Stimulated activated naive CD8-positive, alpha-beta T cell treated with anti-CD3 and anti-CD28 coated beads, Interleukin-15, amount 100 ng/mL, for 72 hours (primary cell): ENCODE measurements around the gene LRP8.

Experiments
- ATAC-seq: fragments of 150-1000 bp; cut with Tn5 transposase; 2 replicates; pipeline ENCODE4 v1.10.0; 2021; ENCODE audit warnings: mild to moderate bottlenecking, moderate library complexity
- DNase-seq, 2 donors: peaks; one replicate each; pipeline ENCODE4 v3.0.0; 2021 to 2022
- H3K27ac Mint-ChIP-seq, 2 donors: one replicate each; pipeline ENCODE4 v1.8.0; 2022; ENCODE audit warnings: mild to moderate bottlenecking in 2 of 2, mixed read lengths in 2 of 2, moderate library complexity in 2 of 2
- H3K27me3 Mint-ChIP-seq: one replicate; pipeline ENCODE4 v1.8.0; 2022; ENCODE audit warnings: mixed read lengths
- H3K4me1 Mint-ChIP-seq: one replicate; pipeline ENCODE4 v1.8.0; 2022; ENCODE audit warnings: mild to moderate bottlenecking, mixed read lengths
- H3K4me3 Mint-ChIP-seq, 2 donors: one replicate each; pipeline ENCODE4 v1.8.0; 2022; ENCODE audit warnings: mild to moderate bottlenecking in 2 of 2, mixed read lengths in 2 of 2, moderate library complexity in 1 of 2
- H3K9me3 Mint-ChIP-seq, 2 donors: one replicate each; pipeline ENCODE4 v1.8.0; 2022; ENCODE audit warnings: mixed read lengths in 2 of 2

Gene LRP8

DNA sequence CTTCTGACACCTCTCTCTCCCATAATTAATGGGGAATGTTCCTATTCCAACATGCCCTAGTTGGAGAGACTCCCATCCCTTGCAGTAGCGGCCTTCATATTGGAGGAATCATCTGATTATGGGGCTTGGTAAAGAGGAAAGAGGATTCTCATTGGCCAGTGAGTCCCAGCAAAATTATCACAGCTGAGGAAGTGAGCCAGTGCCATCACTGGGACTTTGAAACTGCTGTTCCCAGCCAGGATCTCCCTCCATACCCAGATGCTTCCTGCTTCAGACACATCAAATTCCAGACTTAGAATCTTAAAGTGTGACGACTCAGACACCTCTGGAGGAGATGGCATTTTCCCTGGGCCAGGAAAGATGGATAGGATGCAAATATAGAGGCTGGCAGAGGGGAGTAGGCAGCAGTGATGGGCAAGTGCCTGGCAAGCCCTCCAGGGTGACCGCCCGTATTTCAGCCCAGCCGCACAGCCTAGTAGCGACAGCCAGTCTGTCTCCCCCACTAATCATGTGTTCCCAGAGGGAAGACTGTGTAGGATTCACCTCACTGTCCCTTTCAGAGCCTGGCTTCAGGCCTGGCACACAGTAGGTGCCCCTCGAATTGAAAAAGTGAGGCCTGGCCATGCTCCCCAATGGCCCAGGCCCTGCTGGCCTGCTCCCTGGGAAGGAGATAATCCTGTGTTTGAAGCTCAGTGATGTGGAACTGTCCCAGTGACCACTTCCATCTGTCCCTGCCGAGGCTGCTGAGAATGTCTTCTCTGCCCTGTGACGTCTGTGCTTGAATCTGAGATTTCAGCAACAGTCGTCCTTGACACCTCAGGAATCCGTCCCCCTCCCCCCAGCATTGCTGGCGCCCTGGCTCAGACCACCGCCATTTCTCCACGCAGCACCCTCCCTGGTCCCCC, 48.3 kb downstream of the LRP8 start:
- Mint-ChIP-seq H3K27ac (peak overlapping the region in 1 of 2 donors; percentile 59), H3K4me1 (peaks cover 4% of the 10 kb centered on the region), H3K4me3 (no peak overlapping the region), H3K27me3 (no peaks in the 10 kb centered on the region), H3K9me3 (no peaks in the 10 kb centered on the region)
- ATAC-seq (no peak), DNase-seq (no peak)

DNA sequence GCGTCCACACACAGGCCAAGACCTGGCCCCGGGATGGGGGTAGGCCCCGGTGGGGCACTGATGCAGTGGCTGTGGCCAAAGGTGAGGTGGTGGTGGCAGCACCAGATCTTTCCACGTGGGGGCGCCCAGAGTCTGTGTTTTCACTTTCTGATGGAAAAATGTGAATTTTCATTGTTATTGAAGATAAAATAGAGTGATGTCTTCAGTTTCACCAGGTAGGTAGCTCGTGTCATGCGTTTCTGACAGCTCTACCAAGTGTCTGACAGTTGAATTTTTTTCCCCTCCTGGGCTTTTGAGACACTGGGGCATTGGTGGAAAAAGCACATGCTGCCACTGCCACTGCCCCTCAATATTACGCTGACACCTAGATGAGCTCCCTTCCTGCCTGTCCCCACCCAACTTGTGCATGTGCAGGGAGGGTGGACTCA, 49.6 kb downstream of the LRP8 start:
- Mint-ChIP-seq H3K27me3 (no peaks in the 10 kb centered on the region), H3K9me3 (no peaks in the 10 kb centered on the region), H3K27ac (peak overlapping the region; percentile 59 to 87), H3K4me3 (no peak overlapping the region), H3K4me1 (peaks cover 4% of the 10 kb centered on the region)
- peak; percentile 68 to 69 for DNase-seq
- peak; percentile 72 for ATAC-seq

DNA sequence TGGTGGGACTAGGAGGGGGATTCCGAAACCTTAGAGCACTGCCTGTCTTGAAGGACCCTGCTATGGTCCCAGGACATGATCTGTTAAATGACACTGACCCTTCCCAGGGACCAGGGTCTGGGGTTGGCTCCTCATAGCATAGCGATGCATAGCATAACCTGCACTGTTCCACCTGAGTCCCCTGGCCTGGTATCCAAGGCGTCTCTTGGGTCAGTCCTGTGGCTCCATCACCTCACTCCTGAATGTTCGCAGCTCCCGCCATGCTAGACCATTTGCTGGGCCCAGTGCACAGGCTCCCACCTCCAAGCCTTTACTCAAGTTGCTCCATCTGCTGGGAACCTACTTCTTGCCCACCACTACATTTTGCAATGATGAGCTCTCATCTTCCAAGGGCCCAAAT, 50.5 kb downstream of the LRP8 start:
- Mint-ChIP-seq H3K27me3 (no peaks in the 10 kb centered on the region), H3K27ac (no peak overlapping the region)

DNA sequence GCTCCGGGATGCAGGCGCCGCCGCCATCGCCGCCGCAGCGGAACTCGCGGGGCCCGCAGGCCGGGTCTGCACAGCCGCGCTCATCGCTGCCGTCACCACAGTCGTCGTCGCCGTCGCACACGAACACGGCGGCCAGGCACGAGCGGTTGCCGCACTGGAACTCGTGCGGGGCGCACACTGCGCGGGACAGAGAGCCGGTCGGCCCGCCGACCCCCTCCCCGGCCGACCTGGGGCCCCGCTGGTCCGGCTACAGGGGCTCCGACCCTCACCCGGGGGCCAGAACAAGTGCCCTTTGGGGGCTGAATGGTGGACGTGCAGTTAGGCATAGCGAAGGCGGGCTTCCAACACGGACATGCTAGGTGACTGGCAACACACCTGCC, 51.0 kb downstream of the LRP8 start:
- Mint-ChIP-seq H3K4me3 (no peak overlapping the region), H3K27me3 (no peaks in the 10 kb centered on the region), H3K27ac (no peak overlapping the region), H3K4me1 (peaks cover 4% of the 10 kb centered on the region), H3K9me3 (no peaks in the 10 kb centered on the region)
- DNase-seq: no peak
- ATAC-seq: peak; percentile 27

More for the DNA sequence above, 50.5 kb downstream of the LRP8 start:
- ATAC-seq (no peak), DNase-seq (no peak)
- no peak overlapping the region for H3K4me3 Mint-ChIP-seq
- no peaks in the 10 kb centered on the region for H3K9me3 Mint-ChIP-seq
- H3K4me1 Mint-ChIP-seq: peaks cover 4% of the 10 kb centered on the region

DNA sequence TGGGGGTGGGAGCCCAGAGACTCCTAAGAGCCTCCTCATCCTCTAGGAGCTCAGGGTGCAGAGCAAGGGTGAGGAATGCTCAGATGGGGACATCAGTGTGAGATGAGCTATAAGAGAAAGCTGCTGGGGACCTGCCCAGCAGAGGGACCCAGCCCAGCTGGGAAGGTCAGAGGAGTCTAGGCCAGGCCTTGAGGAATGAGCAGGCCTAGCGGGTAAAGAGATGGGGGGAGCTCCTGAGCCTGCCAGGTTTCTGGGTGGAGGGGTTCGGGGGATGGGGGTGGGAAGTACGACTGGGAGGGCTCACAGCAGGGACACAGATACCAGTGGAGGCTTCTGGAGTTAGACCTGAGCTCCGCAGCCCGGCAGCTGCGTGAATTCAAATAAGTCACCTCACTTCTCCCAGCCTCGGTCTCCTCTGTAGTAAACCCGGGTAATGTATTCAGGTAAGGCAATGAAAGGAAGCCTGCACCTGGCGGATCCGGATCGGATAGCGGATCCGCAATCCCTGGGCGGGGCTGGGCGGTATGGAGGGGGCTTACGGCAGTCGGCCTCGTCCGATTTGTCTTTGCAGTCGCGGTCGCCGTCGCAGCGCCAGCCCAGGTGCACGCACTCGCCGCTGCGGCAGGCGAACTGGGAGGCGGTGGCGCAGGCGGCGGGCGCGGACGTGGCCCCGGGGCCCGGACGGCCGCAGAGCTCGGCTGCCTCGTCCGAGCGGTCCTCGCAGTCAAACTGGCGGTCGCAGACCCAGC, 51.5 kb downstream of the LRP8 start:
- ATAC-seq (no peak), DNase-seq (no peak)
- Mint-ChIP-seq H3K4me3 (no peak overlapping the region), H3K9me3 (no peaks in the 10 kb centered on the region), H3K4me1 (peaks cover 4% of the 10 kb centered on the region), H3K27me3 (no peaks in the 10 kb centered on the region), H3K27ac (no peak overlapping the region)

DNA sequence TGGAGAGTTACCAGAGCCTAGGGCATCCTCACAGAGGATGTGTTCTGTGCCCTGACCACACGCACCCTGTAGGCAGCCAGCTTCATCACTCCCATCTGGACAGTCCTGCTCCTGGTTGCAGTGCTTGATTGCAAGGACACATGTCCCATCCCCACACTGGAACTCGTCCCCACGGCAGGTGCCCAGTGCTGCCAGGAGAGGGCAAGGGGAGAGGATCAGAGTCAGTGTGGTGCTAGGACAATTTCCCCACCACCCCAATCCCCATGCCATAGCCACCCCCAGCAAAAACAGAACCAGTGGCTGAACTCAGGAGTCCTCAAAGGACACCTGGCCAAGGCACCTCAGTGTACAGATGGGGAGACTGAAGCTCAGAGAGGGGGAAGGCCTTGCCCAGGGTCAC, 52.3 kb downstream of the LRP8 start:
- ATAC-seq (no peak), DNase-seq (no peak)
- H3K4me1 Mint-ChIP-seq: peaks cover 4% of the 10 kb centered on the region
- no peaks in the 10 kb centered on the region for H3K9me3 Mint-ChIP-seq
- H3K27me3 Mint-ChIP-seq: no peaks in the 10 kb centered on the region
- no peak overlapping the region for H3K4me3 Mint-ChIP-seq
- H3K27ac Mint-ChIP-seq: no peak overlapping the region

DNA sequence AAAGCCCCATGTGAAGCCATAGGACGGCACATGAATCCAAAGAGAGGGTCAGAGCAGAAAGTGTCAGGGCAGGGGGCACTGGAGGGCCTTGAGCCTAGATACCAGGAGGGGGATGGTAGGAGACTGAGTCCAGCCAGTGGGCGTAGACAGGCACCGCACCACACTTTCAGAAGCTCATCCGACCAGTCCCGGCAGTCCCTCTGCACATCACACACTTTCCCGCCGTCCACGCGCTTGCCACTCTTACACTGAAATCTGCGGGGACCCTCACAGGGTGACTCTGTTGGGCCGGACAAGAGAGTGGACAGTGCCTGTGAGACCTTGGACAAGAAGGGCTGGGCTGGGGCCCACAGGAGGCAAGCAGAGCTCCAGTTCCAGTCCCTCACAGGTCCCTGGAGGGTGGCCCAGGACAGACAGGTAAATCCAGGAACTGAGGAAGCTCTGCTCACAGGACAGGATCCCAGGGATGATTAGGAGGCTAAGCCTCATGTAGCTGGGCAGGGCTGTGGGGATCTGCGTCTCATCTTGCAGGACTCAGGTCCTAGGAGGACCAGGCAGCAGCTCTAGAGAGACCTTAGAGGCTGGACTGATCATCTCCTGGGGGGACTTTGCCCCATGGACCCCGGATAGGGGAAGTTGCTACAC, 53.2 kb downstream of the LRP8 start:
- Mint-ChIP-seq H3K27me3 (no peaks in the 10 kb centered on the region), H3K27ac (no peak overlapping the region), H3K4me3 (no peak overlapping the region), H3K4me1 (peaks cover 4% of the 10 kb centered on the region), H3K9me3 (no peaks in the 10 kb centered on the region)
- DNase-seq: no peak
- ATAC-seq: no peak

DNA sequence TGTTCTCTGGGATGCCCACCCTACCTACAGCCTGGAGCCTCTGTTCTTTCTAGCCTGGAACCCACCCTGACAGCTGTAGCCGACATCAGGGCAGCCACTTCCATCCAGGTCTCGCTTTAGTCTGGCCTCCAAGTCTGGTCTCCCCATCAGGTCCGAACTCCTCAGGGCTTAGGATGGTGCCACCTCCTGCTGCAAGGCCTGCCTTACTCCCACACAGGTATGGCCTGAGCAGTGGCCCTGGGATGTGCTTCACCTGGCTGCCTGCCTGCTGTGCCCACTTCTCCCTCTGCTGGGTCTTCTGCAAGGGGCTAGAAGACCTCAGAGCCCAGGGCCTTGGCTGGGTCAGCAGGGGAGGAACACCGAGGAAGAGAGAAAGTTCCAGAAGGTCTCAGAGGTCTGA, 53.8 kb downstream of the LRP8 start:
- H3K27me3 Mint-ChIP-seq: no peaks in the 10 kb centered on the region
- no peaks in the 10 kb centered on the region for H3K9me3 Mint-ChIP-seq
- peak overlapping the region in 1 of 2 donors; percentile 3 for H3K27ac Mint-ChIP-seq
- DNase-seq (no peak), ATAC-seq (no peak)
- no peak overlapping the region for H3K4me3 Mint-ChIP-seq
- peaks cover 4% of the 10 kb centered on the region for H3K4me1 Mint-ChIP-seq

DNA sequence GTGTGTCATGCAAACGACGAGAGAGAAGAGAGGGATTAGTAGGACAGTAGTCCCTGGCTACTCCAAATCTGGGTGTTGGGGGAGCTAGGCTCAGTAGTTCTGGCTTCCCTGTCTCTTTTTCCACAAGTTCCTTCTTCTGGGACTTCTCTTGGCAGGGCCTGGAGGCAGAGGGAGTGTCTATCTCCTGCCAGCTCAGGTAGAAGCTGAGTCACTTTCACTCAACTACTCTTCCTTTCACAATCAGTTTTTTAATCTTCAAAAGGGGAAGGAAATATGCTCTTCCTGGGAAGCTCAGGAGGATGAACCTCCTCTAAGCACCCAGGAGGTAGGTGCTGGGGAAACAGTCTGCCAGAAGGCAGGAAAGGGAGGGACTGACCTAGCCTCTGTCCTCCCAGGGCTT, 54.3 kb downstream of the LRP8 start:
- no peaks in the 10 kb centered on the region for H3K9me3 Mint-ChIP-seq
- no peaks in the 10 kb centered on the region for H3K27me3 Mint-ChIP-seq
- H3K4me3 Mint-ChIP-seq: no peak overlapping the region
- no peak for DNase-seq
- no peak for ATAC-seq
- H3K27ac Mint-ChIP-seq: peak overlapping the region in 1 of 2 donors; percentile 48
- peaks cover 3% of the 10 kb centered on the region for H3K4me1 Mint-ChIP-seq

DNA sequence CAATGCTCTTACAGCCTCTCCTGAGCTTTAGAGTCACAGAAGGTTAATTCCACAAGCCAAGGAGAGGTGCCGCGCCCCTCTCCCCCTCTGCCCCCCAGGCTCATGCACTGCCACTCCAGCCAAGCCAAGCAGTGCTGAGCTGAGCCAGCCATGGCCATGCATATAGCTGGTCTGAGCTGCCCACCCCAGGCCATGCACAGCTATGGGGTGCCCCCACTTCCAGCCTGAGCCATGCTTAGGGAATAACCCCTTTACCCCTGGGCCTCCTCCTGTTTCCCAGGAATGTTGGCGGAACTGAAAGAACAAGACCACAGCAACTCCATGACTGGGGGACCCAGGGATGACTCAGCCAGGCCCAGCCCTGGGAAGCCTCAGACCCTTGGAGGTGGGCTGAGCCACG, 55.5 kb downstream of the LRP8 start:
- no peak overlapping the region for H3K4me3 Mint-ChIP-seq
- H3K27ac Mint-ChIP-seq: no peak overlapping the region
- H3K4me1 Mint-ChIP-seq: no peaks in the 10 kb centered on the region
- H3K27me3 Mint-ChIP-seq: no peaks in the 10 kb centered on the region
- DNase-seq (no peak), ATAC-seq (no peak)
- no peaks in the 10 kb centered on the region for H3K9me3 Mint-ChIP-seq

DNA sequence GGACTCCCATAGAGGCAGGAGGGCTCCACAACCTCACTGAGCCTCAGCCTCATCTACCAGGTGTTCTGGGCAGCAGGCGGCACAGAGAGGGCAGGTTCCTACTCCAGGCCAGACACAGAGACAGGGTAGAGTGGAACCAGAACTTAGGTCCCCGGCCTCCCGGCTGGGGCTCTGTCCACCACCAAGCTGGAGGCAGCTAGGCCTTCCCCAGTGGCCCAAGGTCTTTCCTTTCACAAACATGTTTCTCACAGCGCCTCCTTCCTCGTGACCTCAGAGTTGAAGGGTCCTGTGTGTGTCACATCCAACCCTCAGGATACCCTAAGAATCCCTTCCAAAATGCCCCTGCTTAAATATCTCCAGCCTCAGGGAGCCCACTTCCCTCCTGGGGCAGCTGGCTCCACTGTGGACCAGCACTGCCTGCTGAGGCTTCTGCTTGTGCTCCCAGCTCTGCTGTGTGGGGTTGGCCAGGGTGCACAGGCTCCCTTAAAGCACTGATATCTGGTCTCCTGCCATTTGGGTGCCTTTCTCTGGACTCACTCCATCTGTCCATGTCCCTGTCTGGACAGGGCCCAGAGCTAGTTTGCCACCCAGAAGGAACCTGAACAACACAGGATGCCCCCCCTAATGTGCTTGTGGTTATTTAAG, 56.3 kb downstream of the LRP8 start:
- H3K4me3 Mint-ChIP-seq: no peak overlapping the region
- ATAC-seq (no peak), DNase-seq (no peak)
- no peaks in the 10 kb centered on the region for H3K9me3 Mint-ChIP-seq
- H3K27ac Mint-ChIP-seq: peak overlapping the region in 1 of 2 donors; percentile 53
- H3K4me1 Mint-ChIP-seq: no peaks in the 10 kb centered on the region
- H3K27me3 Mint-ChIP-seq: no peaks in the 10 kb centered on the region

DNA sequence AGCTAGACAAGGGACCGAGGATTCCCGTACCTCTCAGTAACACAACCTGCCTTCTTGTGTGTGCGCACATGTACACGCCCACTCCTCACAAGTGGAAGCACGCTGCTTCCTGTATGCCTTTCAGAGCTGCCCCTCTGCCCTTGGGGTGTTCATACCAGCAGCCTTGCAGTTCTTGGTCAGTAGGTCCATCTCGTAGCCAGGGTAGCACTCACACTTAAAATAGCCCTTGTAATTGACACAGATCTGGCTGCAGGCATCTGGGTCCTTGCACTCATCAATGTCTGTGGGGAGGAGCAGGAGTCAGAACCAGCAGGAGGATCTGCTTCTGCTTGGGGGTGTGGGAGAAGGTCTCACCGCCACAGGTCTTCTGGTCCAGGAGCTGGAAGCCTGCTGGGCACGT, 57.0 kb downstream of the LRP8 start:
- no peaks in the 10 kb centered on the region for H3K9me3 Mint-ChIP-seq
- ATAC-seq (no peak), DNase-seq (no peak)
- no peaks in the 10 kb centered on the region for H3K27me3 Mint-ChIP-seq
- no peak overlapping the region for H3K27ac Mint-ChIP-seq
- no peaks in the 10 kb centered on the region for H3K4me1 Mint-ChIP-seq
- H3K4me3 Mint-ChIP-seq: no peak overlapping the region

DNA sequence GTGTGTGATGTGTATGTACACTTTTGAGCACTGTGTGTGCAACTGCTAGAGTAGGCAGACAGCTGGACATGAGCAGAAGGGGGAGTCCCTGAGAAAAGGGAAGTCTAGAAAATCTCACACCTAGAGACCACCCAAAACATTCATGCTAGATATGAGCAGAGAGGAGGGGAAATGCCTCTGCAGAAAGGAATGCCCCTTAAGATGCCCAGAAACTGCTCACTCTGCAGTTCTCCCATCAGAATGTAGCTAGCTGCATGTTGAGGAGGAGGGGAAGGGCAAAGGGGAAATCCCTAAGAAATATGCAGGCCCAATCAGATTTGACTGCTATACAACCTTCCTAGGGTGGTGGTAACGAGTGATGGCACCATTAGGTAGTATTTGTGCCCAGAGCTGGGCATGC, 57.8 kb downstream of the LRP8 start:
- H3K4me1 Mint-ChIP-seq: no peaks in the 10 kb centered on the region
- no peaks in the 10 kb centered on the region for H3K9me3 Mint-ChIP-seq
- no peak overlapping the region for H3K4me3 Mint-ChIP-seq
- H3K27ac Mint-ChIP-seq: no peak overlapping the region
- DNase-seq (no peak), ATAC-seq (peak; percentile 53)
- H3K27me3 Mint-ChIP-seq: no peaks in the 10 kb centered on the region

DNA sequence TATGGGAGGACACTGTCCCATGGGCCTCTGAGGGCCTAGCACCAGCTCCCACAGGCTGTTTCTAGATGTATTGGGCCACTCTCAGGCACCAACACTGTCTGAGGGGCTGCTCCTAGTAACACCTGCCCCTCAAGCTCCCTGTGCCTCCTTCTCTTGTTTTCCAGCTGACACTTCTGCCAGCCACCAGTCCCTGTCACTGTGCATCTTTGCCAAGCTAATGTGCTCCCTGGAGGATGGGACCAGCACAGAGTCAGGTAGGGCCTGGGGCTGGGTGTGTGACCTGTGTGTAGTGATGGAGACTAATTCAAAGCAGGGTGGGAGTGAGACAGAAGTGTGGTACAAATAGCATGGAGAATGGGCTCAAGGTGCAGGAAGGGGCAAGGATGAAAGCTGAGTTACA, 60.1 kb downstream of the LRP8 start:
- Mint-ChIP-seq H3K4me3 (no peak overlapping the region), H3K4me1 (no peaks in the 10 kb centered on the region), H3K9me3 (no peaks in the 10 kb centered on the region), H3K27me3 (no peaks in the 10 kb centered on the region), H3K27ac (no peak overlapping the region)
- ATAC-seq (no peak), DNase-seq (no peak)

DNA sequence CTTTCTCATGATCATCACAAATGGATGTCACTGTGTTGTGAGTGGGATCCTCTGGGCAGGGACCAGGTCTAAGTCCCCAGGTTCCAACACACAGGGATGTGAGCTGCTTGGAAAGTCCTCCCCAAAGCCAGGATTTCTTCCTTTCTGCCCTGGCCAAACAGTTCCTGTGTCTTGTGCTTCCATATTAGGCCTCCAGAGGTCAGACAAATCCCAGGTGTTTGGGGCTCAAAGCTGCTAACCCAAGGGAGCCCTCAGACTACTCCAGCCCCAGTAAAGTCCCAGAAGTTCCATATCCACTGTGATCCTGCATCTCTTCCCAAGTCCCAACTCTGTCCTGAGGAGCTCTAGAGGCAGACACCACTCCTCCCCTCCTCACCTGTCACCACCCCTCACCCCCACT, 61.8 kb downstream of the LRP8 start:
- no peaks in the 10 kb centered on the region for H3K9me3 Mint-ChIP-seq
- no peak overlapping the region for H3K4me3 Mint-ChIP-seq
- ATAC-seq (no peak), DNase-seq (no peak)
- H3K27me3 Mint-ChIP-seq: no peaks in the 10 kb centered on the region
- H3K4me1 Mint-ChIP-seq: no peaks in the 10 kb centered on the region
- peak overlapping the region in 1 of 2 donors; percentile 29 for H3K27ac Mint-ChIP-seq
